ENCODE measurements around the gene MAPT.
"Not testable (repeated sequence)": the region's sequence is repeated elsewhere in the genome, so short reads cannot be mapped to it uniquely, and the experiment has no call there.

MAPT gene

GRCh38 chr17:45862127-45862526 is 32.2 kb upstream of the MAPT start:
- DNase-seq (ENCODE audit: low read depth): not testable (repeated sequence)

DNA sequence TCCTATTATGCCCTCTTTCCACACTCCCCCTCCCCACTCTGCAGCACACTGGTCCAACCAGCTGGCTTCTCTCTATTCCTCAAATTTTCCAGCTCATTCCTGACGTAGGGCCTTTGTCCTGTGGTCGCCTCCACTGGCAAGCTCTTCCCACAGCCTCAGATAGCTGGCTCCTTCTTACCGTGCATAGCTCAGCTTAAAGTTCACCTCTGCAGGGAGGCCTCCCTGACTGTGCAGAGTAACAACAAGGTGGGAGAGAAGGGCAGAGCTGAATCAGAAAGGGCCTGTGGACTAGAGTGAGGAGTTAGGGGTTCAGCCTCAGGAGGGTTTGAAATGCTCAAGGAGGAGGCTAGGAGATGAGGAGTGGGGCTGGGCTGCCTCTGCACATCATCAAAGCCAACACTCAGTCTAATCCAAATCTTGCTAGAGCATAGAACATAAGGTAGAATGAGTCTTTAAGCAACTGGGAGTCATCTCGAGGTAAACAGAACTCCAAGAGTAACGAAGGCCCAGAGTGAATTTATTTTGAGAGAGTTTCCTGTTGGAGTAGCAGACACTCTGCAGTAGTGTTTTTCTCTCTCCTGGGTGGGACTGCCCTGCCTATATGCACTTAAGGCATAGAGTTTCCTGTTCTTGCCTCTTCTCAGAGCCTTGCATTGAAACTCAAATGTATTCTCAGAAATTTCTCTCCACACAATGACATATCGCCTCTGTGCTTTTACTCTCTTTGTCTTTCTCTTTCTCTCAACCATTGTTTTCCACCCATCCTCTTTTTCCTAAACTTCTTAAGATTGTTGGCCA is 30.3 kb upstream of the MAPT start:
- DNase-seq (ENCODE audit: low read depth): no peak

- no peak for DNase-seq (ENCODE audit: low read depth)
Measured at GRCh38 chr17:45867171-45867570, 27.2 kb upstream of the MAPT start.

DNA sequence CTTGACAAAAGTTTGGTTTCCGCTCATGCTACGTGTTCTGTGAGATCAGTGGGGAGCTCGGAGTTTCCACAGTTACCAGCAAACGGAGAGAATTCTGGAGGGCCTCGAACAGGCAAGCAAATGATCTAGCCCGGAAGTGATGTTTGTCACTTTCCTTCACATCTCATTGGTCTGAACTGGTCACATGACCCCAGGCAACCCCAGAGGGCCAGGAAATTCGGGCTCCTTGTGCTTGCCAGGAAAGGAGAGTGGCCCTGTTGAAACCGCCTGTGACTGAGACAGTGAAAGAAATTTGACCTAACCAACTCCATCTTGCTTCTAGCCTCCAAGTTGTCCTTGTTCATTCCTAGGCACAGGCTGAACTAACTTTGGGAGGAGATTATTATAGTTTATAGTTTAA is 26.7 kb upstream of the MAPT start:
- DNase-seq (ENCODE audit: low read depth): no peak

- DNase-seq (ENCODE audit: low read depth): no peak
Measured at GRCh38 chr17:45868276-45868675, 26.1 kb upstream of the MAPT start.

- DNase-seq (ENCODE audit: low read depth): no peak
Measured at GRCh38 chr17:45869676-45870341, 24.5 kb upstream of the MAPT start.

DNA sequence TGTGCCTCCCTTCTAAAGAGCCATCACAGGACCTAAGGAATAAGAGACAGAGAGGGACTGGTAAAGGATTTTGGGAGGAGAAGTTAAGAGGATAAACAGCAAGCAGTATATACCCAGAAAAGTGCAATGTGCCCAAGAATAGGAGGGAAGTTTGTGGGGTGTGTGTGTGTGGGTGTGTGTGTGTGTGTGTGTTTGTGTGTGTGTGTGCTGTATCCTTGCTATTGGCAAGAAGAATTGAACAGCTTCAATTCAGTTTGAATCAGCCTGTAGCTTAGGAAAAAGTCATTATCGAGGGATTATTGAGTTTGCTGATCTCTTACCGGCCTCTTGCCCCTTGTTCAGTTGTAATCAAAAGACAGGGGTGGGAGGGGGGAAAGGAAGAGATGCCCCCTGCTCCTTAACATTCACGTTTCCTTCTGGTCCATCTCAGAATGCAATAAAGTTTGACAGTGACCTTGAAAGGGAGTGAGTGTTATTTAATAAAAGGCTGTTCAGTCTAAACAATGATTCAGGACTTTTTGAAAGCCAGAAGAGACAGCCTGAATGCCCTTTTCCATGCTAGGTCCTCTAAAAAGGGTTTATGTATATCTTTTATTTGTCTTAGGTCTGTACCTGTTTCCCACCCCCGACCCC is 23.9 kb upstream of the MAPT start:
- no peak for DNase-seq (ENCODE audit: low read depth)

DNA sequence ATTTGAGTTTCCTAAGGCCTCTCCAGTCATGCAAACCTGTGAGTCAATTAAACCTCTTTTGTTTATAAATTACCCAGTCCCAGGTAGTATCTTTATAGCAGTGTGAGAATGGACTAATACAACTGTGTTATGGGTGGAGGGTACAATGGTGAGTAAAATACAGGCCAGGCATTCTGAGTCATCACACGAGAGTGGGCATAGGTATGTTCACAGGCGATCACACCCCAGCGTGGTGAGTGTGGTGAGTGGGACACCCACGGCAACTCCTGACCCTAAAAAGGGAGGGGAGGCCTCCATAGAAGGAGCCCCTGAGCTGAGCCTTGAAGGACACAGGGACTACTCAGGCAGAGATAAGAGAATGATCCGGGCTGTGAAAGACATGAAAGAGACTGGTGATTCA is 22.6 kb upstream of the MAPT start:
- no peak for DNase-seq (ENCODE audit: low read depth)

DNA sequence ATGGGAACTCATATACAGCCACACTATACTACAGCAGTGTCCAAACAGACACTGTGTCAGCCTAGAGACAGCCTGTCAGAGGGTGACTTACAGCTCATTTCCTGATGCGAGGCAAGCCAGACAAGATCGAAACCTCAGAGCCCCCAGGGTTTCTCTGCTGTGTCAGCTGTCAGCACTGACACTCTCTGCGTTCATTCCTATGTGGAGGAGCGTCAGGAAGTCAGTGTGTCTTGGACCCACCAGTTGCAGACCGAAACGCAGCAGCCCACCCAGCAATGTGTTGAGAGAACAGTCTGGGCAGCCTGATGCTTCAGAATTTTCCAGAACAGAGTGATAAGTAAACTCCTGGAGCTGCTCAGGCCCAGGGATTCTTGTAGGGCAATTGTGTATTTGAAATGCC is 20.6 kb upstream of the MAPT start:
- DNase-seq (ENCODE audit: low read depth): no peak

DNA sequence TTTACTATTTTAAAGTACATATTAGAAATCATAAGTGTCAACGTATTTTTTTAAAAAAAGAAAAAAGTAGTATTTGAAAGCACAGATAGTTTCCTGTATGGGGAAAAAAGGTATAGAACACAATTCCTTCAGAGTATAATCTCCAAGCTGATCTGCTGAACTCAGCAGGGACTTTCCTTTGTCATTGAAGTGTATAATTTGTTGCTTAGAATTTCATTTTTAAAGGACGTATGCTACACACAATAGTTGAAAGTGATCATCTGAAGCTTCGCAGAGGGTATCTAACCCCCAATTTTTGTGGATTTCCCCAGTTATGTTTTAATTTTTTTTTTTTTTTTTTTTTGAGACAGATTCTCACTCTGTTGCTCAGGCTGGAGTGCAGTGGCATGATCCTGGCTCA is 20.2 kb upstream of the MAPT start:
- no peak for DNase-seq (ENCODE audit: low read depth)

DNA sequence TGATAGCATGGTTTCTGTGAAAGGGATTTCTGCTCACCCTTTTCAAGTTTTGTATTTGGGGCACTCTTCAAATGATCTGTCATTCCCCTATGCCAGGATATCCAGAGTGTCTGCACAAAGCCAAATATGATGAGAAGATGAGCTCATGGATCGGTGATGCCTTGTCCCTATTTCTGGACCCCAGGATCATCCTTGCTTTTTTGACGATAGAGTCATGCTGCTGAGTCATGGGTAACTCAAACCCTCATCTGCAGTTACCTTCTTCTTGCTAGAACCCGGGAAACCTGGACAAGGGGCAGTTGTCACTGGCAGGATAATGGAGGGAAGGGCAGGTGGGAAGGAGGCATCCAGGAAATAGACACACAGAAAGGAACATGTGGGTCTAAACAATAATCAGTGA is 17.8 kb upstream of the MAPT start:
- DNase-seq (ENCODE audit: low read depth): no peak

- no peak for DNase-seq (ENCODE audit: low read depth)
Measured at GRCh38 chr17:45877467-45877866, 16.9 kb upstream of the MAPT start.

DNA sequence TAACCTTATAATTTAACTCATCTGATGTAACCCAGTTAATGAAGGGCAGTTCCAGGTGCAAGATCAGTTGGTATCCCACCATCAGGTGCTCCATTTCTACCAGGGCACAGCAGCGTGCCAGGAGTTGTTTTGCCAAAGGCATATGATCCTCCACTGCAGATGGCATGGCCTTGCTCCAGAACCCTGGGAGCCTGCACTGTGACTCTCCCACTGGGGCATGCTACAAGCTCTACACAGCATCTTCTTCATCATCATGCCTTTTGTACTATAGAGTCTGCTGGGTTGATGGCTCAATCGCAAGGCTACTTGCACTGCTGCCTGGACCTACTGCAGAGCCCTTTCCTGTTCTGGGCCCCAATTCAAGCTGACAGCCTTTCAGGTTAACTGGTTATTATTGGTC is 11.3 kb upstream of the MAPT start:
- DNase-seq (ENCODE audit: low read depth): no peak

GRCh38 chr17:45886852-45887251 is 7.5 kb upstream of the MAPT start:
- no peak for DNase-seq (ENCODE audit: low read depth)

GRCh38 chr17:45888392-45888791 is 6.0 kb upstream of the MAPT start:
- DNase-seq (ENCODE audit: low read depth): no peak

GRCh38 chr17:45889579-45889978 is 4.8 kb upstream of the MAPT start:
- no peak for DNase-seq (ENCODE audit: low read depth)

GRCh38 chr17:45893725-45894021 is 681 bp upstream of the MAPT start:
- no peak for DNase-seq (ENCODE audit: low read depth)

- DNase-seq (ENCODE audit: low read depth): no peak
Measured at GRCh38 chr17:45895304-45895968, 1.1 kb downstream of the MAPT start.

DNA sequence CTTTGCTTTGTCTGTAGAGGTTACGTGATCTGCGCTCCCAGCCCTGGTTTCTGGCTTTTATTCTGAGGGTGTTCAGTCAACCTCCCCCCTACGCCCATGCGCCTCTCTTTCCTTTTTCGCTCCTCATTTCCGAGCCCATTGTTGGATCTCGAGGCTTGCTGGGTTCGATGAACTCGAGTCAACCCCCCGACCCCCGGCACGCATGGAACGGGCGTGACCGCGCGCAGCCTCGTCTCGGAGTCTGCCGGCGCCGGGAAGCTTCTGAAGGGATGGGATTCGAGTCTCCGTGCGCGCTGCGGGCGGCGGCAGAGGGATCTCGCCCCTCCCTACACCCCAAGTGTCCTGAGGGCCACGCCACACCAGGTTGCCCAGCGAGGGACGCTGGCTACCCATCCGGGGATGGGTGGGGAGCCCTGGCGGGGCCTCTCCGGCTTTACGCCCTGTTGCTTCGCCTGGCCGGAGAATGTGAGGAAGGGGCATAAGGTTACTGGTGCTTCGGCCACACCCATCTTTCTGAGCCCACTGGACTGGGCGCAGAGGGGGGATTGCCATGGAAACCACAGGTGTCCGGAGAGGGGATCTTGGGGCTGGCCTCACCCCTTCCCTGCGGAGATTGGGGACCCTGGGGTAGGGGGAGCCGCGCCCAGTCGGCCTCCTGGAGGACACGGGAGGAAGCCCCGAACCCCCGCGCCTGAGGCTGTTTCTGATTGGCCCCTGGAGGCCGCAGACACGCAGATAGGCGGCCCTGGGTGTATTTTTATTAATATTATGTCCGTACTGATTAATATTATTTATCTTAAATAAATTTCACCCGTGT is 1.8 kb downstream of the MAPT start:
- no peak for DNase-seq (ENCODE audit: low read depth)

- DNase-seq (ENCODE audit: low read depth): no peak
Measured at GRCh38 chr17:45896803-45897693, 2.7 kb downstream of the MAPT start.

- no peak for DNase-seq (ENCODE audit: low read depth)
Measured at GRCh38 chr17:45900136-45900535, 5.8 kb downstream of the MAPT start.
